HL-60 (cell line): Measurements from ENCODE around the gene DROSHA.

Experiments
- GABPA ChIP-seq: IDR thresholded peaks from 2 replicates; pipeline ENCODE4 v1.6.1; 2012; ENCODE audit warnings: low read depth
- POLR2AphosphoS5 ChIP-seq: IDR thresholded peaks from 2 replicates; pipeline ENCODE4 v1.6.1; 2012; ENCODE audit warnings: low read depth
- REST ChIP-seq: IDR thresholded peaks from 2 replicates; pipeline ENCODE4 v1.6.1; 2012; ENCODE audit warnings: low read depth; ENCODE audit not compliant: insufficient replicate concordance
- SPI1 ChIP-seq: IDR thresholded peaks from 2 replicates; pipeline ENCODE4 v1.6.1; 2012; ENCODE audit warnings: low read depth, mild to moderate bottlenecking, borderline replicate concordance
- TF ChIP-seq, protein P1 (sequence below): IDR thresholded peaks from one replicate; pipeline ENCODE4 v1.5.1; 2011; ENCODE audit warnings: low read length, control low read depth, inconsistent platforms; ENCODE audit not compliant: insufficient read depth

- TF ChIP-seq, protein P1, sequence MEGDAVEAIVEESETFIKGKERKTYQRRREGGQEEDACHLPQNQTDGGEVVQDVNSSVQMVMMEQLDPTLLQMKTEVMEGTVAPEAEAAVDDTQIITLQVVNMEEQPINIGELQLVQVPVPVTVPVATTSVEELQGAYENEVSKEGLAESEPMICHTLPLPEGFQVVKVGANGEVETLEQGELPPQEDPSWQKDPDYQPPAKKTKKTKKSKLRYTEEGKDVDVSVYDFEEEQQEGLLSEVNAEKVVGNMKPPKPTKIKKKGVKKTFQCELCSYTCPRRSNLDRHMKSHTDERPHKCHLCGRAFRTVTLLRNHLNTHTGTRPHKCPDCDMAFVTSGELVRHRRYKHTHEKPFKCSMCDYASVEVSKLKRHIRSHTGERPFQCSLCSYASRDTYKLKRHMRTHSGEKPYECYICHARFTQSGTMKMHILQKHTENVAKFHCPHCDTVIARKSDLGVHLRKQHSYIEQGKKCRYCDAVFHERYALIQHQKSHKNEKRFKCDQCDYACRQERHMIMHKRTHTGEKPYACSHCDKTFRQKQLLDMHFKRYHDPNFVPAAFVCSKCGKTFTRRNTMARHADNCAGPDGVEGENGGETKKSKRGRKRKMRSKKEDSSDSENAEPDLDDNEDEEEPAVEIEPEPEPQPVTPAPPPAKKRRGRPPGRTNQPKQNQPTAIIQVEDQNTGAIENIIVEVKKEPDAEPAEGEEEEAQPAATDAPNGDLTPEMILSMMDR: no peak
- TF ChIP-seq POLR2AphosphoS5 (no peak), GABPA (no peak), REST (no peak), SPI1 (no peak)
Measured at GRCh38 chr5:31452314-31452713, 79.6 kb downstream of the DROSHA start.
